GM18526 (cell line): ENCODE data around the gene PDX1.

Source experiments
- POLR2A ChIP-seq: IDR thresholded peaks from 3 replicates; pipeline ENCODE4 v1.6.1; 2011; ENCODE audit not compliant: insufficient read length; ENCODE audit errors: extremely low read depth

Gene PDX1

DNA sequence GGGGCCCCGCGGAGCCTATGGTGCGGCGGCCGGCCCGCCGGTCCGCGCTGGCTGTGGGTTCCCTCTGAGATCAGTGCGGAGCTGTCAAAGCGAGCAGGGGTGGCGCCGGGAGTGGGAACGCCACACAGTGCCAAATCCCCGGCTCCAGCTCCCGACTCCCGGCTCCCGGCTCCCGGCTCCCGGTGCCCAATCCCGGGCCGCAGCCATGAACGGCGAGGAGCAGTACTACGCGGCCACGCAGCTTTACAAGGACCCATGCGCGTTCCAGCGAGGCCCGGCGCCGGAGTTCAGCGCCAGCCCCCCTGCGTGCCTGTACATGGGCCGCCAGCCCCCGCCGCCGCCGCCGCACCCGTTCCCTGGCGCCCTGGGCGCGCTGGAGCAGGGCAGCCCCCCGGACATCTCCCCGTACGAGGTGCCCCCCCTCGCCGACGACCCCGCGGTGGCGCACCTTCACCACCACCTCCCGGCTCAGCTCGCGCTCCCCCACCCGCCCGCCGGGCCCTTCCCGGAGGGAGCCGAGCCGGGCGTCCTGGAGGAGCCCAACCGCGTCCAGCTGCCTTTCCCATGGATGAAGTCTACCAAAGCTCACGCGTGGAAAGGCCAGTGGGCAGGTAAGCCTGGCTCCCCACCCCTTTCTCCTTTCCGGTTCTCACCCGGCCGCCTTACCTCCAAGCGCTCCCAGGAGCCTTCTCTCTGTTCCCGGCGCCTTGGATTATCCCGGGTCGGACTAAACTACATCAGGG, at the start of gene PDX1:
TSS of gene PDX1 (plus strand) at position 67 of the 743 bp plus-strand sequence. CDS start at position 206, 139 bp downstream.
- no peak for TF ChIP-seq POLR2A

- no peak for TF ChIP-seq POLR2A
Observed at GRCh38 chr13:27878274-27878673, 41.5 kb upstream of the PDX1 start.

DNA sequence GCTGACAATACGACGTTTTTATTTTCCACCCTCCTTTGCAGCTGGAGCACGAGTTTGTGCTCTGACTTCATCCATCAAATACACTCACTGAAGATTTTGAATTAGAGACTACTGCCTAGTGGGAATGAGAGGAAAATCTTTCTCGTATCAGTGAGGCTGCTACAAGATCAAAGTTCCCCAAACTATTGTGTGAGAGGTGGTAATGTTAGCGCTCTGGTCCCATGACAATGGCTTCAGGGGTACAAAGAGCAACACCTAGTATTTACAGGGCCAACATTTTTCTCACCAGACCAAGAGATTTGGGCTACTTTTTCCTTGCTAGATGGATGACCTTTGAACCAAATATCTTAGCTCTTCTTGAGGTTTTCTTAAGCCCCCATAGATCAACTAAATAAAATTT, 30.3 kb upstream of the PDX1 start:
- no peak for TF ChIP-seq POLR2A

DNA sequence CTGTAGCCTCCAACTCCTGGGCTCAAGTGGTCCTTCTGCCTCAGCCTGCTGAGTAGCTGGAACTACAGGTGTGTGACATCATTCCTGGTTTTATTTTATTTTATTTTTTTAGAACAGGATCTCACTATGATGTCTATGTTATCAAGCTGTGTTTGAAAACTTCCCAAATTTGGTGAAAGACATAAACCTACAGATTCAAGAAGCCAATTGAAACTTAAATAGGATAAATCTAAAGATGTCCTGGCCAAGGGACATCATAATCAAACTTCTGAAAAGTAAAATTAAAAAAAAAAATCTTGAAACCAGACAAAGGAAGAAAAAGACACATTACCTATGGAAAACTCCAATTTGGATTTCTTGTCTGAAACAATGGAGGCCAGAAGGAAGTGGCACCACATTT, 23.1 kb upstream of the PDX1 start:
- TF ChIP-seq POLR2A = no peak

- TF ChIP-seq POLR2A = no peak
Observed at GRCh38 chr13:27904719-27905118, 15.1 kb upstream of the PDX1 start.

DNA sequence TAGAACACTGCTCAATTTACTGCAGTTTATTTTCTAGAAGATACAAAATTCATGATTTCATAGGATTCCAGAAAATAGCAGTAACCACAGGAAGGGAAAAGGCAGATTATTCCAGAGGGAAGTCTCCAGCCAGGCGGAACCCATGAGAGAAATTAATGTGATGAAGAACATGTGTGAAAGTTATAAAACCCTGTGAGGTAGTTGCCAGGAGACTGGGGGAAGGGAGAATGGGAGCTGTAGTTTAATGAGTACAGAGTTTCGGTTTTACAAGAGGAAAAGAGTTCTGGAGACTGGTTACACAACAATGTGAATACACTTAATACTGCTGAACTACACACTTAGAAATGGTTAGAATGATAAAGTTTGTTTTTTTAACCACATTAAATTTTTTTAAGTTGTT, 14.2 kb upstream of the PDX1 start:
- no peak for TF ChIP-seq POLR2A

DNA sequence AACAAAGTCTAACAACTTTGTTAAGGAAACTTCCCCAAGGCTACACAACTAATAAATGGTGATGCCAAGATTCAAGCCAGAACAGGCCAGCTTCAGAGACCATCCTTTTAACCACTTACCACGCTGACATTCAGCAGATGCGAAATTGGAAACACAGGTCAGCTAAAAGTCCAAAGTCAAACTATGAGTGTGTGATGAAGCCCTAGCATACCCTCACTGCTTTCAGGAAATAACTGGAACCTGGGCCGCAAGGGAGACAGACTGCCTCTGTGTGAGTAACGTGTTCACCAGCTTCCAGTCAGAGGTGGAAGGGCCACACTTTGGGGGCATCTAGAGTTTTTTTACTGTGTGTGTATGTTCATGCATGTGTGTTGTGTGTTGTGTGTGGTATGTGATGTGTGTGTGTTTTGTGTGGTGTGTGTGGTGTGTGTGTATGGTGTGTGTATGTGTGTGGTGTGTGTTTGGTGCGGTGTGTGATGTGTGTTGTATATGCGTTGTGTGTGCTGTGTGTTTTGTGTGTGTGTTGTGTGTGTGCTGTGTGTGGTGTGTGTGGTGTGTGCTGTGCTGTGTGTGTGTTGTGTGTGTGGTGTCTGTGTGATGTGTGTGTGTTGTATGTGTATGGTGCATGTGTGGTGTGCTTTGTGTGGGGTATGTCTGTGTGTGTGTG, 12.5 kb upstream of the PDX1 start:
- TF ChIP-seq POLR2A = no peak

- TF ChIP-seq POLR2A = no peak
Observed at GRCh38 chr13:27909378-27909777, 10.4 kb upstream of the PDX1 start.

DNA sequence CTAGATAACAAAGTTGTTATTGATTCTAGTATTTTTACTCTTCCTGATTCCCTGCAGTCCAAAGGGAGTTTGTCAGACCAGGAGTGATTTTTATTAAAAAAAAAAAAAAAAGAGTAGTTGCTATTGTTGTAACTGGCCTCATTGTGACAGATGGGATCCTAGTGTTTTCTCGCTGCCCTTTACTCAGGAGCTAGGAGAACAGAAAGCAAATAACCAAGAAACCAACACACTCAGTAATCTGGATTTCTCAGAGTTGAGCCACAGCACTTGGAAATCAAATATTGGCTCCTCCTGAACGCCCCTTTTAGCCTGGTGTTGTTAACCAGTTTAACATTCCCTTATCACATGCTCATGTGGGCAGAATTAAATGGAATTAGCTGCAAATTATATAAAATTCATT, 8.3 kb upstream of the PDX1 start:
- no peak for TF ChIP-seq POLR2A

GRCh38 chr13:27913160-27913559, 6.6 kb upstream of the PDX1 start:
- TF ChIP-seq POLR2A = no peak

DNA sequence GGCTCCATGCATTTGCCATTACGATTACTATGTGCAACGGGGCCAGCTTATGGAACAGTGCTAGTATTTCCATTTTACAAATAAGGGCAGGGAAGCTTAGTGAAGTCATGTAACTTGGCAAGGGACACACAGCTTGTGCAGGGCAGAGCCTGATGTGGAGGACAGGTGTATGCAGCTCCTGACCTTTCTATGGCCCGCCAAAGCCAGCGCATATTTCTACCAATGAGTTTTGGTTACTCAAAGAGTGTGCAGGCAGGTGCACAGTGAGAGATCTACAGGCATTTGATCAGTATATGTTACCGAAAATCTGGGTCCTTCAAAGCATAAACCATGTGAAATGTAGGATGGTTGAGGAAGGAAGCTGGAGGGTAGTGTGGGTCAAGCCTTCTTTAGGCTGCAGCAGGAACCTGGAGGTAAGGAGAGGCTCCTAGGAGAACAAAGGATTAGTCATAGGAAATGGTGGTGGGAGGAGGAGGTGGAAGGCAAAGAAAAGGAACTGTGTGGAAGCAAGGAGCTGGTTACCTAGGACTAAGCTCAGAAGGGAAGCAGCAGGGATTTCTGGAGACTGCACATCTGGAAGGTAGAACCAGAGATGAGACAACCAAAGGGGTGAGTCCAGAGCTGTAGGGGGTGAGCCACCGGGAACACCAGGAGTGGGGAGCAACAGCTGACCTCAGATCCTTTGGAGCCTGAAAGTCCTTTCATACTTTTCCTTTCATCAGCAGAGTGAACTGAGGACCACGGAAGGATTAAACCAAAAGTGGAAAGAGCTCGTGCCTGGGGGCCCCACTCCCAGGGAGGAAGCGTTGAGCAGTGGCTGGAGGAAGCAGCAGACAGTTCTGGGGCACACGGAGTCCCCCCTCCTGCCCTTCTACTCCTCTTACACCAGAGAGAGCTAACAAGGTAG, 4.2 kb upstream of the PDX1 start:
- TF ChIP-seq POLR2A = no peak

DNA sequence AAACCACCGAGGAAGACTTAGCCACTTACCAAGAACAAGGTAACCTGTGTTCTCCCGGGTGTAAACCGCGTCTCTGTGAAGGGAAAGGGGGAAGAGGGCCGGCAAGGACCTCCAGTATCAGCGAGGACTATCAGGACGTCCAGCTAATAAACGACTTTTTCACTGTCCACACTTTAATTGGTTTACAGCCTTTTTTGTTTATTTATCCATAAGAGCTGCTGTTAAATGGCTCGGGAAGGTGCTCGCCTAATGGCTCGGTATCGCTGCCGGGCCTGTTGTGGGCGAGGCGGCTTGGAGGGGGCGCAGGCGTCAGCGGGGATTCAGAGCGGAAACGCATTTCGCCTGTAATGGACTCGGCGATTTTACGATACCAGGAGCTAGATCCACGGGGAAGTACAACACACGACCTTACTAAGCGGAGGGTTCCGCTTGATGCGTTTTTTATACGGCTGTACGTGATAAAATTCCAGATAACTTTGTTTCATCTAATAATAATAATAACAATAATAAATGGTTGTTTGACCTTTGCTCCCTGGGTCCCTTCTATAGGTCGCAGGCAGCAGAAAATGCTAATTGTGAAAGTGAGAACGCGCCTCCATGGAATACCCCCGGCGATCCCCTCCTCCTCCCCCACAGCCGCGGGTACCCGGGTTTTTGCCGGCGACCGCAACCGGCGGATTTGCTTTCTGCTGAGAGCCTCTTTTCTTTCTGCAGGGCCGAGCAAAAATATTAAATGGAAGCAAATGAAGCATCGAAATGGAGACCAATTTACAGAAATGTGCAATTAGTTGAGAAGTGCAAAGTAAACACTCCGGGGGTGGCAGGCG, 2.5 kb upstream of the PDX1 start:
- no peak for TF ChIP-seq POLR2A

- TF ChIP-seq POLR2A = no peak
Observed at GRCh38 chr13:27918041-27918917, 1.5 kb upstream of the PDX1 start.
